A549 (cell line): ENCODE measurements around the gene GMDS. TPM values are rescaled to one million over a fixed set of nuclear protein-coding genes. Genes with fewer than 3 reads are reported as not detected.

Experiments
- ATAC-seq, 2 experiments: fragments of 200-7000 bp in 1 of 2; fragments of >200 bp in 1 of 2; cut with Nextera tagmentation in 1 of 2; cut with Tn5 transposase in 1 of 2; 3 replicates each; pipeline versions ENCODE4 v1.8.0 to v1.9.1; 2018 to 2020; ENCODE audit warnings: mild to moderate bottlenecking in 1 of 2, moderate library complexity in 1 of 2
- CTCF ChIA-PET: fragments of 300-600 bp; sonication (Branson Sonifier 250); formaldehyde crosslinking; extraction: SDS; loops from one replicate; lab custom pipeline; 2021; ENCODE audit warnings: antibody characterized with exemption, inconsistent platforms; lab: Yijun Ruan, JAX
- POLR2A ChIA-PET: fragments of 350-600 bp; formaldehyde crosslinking; extraction: SDS; loops from one replicate; lab custom pipeline; 2021; ENCODE audit warnings: antibody characterized with exemption, inconsistent platforms; lab: Yijun Ruan, JAX
- DNase-seq, 2 experiments: peaks; one replicate each; pipeline versions ENCODE4 v3.0.0 to v3.0.0-alpha.2; 2011 to 2016; ENCODE audit warnings: low read depth in 1 of 2, low spot score in 1 of 2
- FAIRE-seq: peaks from 2 replicates; lab custom pipeline; 2011; peaks lifted over from hg19 to GRCh38; lab: Jason Lieb, UNC
- H3K27ac ChIP-seq, 2 experiments: fragments of >200 bp; sonication (Bioruptor Twin); formaldehyde crosslinking; 3 replicates each; pipeline ENCODE4 v1.5.1; 2016 to 2017
- H3K4me1 ChIP-seq: fragments of >200 bp; sonication (Bioruptor Twin); formaldehyde crosslinking; 3 replicates; pipeline ENCODE4 v1.6.1; 2016
- H3K4me2 ChIP-seq: fragments of >200 bp; sonication (Bioruptor Twin); formaldehyde crosslinking; 3 replicates; pipeline ENCODE4 v1.6.1; 2016
- H3K4me3 ChIP-seq: fragments of >200 bp; sonication (Bioruptor Twin); formaldehyde crosslinking; 3 replicates; pipeline ENCODE4 v1.5.1; 2016
- H3K9me3 ChIP-seq: fragments of >200 bp; sonication (Bioruptor Twin); formaldehyde crosslinking; 3 replicates; pipeline ENCODE4 v1.6.1; 2016
- BHLHE40 ChIP-seq: IDR thresholded peaks from 2 replicates; pipeline ENCODE4 v1.6.1; 2012; ENCODE audit warnings: low read depth, low read length, inconsistent platforms
- CBX2 ChIP-seq: fragments of 200-600 bp; sonication (generic); IDR thresholded peaks from 2 replicates; pipeline ENCODE4 v1.6.1; 2016; ENCODE audit warnings: low read depth, mild to moderate bottlenecking, borderline replicate concordance
- CBX8 ChIP-seq: fragments of 200-600 bp; sonication (generic); IDR thresholded peaks from 2 replicates; pipeline ENCODE4 v1.6.1; 2016
- CHD2 ChIP-seq: fragments of 150-350 bp; IDR thresholded peaks from 2 replicates; pipeline ENCODE4 v1.6.1; 2014; ENCODE audit warnings: low read length; ENCODE audit not compliant: partially characterized antibody
- EHF ChIP-seq: fragments of 250-450 bp; sonication (Bioruptor Pico); IDR thresholded peaks from 2 replicates; pipeline ENCODE4 v1.5.0; 2020; ENCODE audit warnings: mild to moderate bottlenecking
- FOSB ChIP-seq: fragments of 250-450 bp; sonication (Bioruptor Pico); IDR thresholded peaks from 2 replicates; pipeline ENCODE4 v1.5.0; 2020; ENCODE audit warnings: mild to moderate bottlenecking, moderate library complexity
- FOSL2 ChIP-seq, 2 experiments: fragments of 450-650 bp in 1 of 2; fragments of >200 bp in 1 of 2; sonication (Bioruptor Twin) in 1 of 2; formaldehyde crosslinking; IDR thresholded peaks; 2 replicates each; pipeline versions ENCODE4 v1.5.0 to v1.6.1; 2016 to 2020; ENCODE audit warnings: mild to moderate bottlenecking in 1 of 2, moderate library complexity in 1 of 2
- GATA3 ChIP-seq: IDR thresholded peaks from 2 replicates; pipeline ENCODE4 v1.6.1; 2012; ENCODE audit warnings: borderline replicate concordance
- HEYL ChIP-seq: fragments of 250-450 bp; sonication (Bioruptor Pico); IDR thresholded peaks from 2 replicates; pipeline ENCODE4 v1.8.0; 2021; ENCODE audit warnings: mild to moderate bottlenecking, moderate library complexity
- HOXA7 ChIP-seq: fragments of 250-450 bp; sonication (Bioruptor Pico); IDR thresholded peaks from 2 replicates; pipeline ENCODE4 v1.5.0; 2020; ENCODE audit warnings: mild to moderate bottlenecking, moderate library complexity
- HOXB5 ChIP-seq: fragments of 250-450 bp; sonication (Bioruptor Pico); IDR thresholded peaks from 2 replicates; pipeline ENCODE4 v1.5.0; 2020; ENCODE audit warnings: mild to moderate bottlenecking, moderate library complexity
- JUN ChIP-seq, 2 experiments: fragments of >200 bp; sonication (Bioruptor Twin); formaldehyde crosslinking; IDR thresholded peaks; 2 replicates in 1 of 2; 3 replicates in 1 of 2; pipeline ENCODE4 v1.6.1; 2016 to 2017
- KDM5A ChIP-seq: fragments of 200-600 bp; sonication (generic); IDR thresholded peaks from 2 replicates; pipeline ENCODE4 v1.6.1; 2016; ENCODE audit warnings: antibody characterized with exemption, mild to moderate bottlenecking
- NFE2L2 ChIP-seq: fragments of 150-350 bp; conservative IDR thresholded peaks from 2 replicates; pipeline ENCODE4 v1.6.1; 2014; ENCODE audit warnings: low read length
- POLR2AphosphoS2 ChIP-seq: conservative IDR thresholded peaks from 2 replicates; pipeline ENCODE4 v1.6.1; 2012; ENCODE audit warnings: low read length, improper control_type of control experiment, inconsistent platforms
- RAD21 ChIP-seq, 2 experiments: fragments of >200 bp in 1 of 2; sonication (Bioruptor Twin) in 1 of 2; formaldehyde crosslinking in 1 of 2; IDR thresholded peaks in 1 of 2; conservative IDR thresholded peaks in 1 of 2; 2 replicates in 1 of 2; 3 replicates in 1 of 2; pipeline ENCODE4 v1.6.1; 2012 to 2018; ENCODE audit warnings: inconsistent platforms in 1 of 2
- RCOR1 ChIP-seq: fragments of 150-350 bp; IDR thresholded peaks from 2 replicates; pipeline ENCODE4 v1.6.1; 2014; ENCODE audit warnings: antibody characterized with exemption, low read length, low read depth
- SMC3 ChIP-seq: fragments of >200 bp; sonication (Bioruptor Twin); formaldehyde crosslinking; IDR thresholded peaks from 3 replicates; pipeline ENCODE4 v1.6.1; 2018; ENCODE audit warnings: inconsistent platforms
- SREBF2 ChIP-seq: fragments of 450-650 bp; IDR thresholded peaks from 2 replicates; pipeline ENCODE4 v1.6.1; 2014; ENCODE audit warnings: mild to moderate bottlenecking, moderate library complexity
- ZNF302 ChIP-seq: fragments of 250-450 bp; sonication (Bioruptor Pico); IDR thresholded peaks from 2 replicates; pipeline ENCODE4 v1.9.0; 2021; ENCODE audit warnings: inconsistent platforms, mild to moderate bottlenecking, moderate library complexity
- ZSCAN20 ChIP-seq: fragments of 250-450 bp; sonication (Bioruptor Pico); IDR thresholded peaks from 2 replicates; pipeline ENCODE4 v1.8.0; 2022; ENCODE audit warnings: mild to moderate bottlenecking, moderate library complexity
- WGBS: methylation state at CpG from one replicate; pipeline ENCODE4 v1.1.6; 2017; ENCODE audit errors: missing lambda C conversion rate; 5-methylcytosine and 5-hydroxymethylcytosine counted together
- polyA plus RNA-seq, 4 experiments: library from polyadenylated mRNA; depleted of rRNA in 3 of 4; stranded (reverse); fragments of >200 nt; fragmentation: RNase III in 1 of 4; extraction: RNeasy Plus Mini Kit Qiagen cat#74134 plus additional on column Dnase treatment in 1 of 4; gene quantifications; 2 replicates in 3 of 4; 3 replicates in 1 of 4; pipeline ENCODE4 v1.2.3, GENCODE V29; 2011 to 2017
- TF ChIP-seq, protein P1 (sequence below): fragments of >200 bp; sonication (Bioruptor Twin); formaldehyde crosslinking; IDR thresholded peaks from 3 replicates; pipeline ENCODE4 v1.5.1; 2016
- TF ChIP-seq, protein P2 (sequence below): IDR thresholded peaks from 2 replicates; pipeline ENCODE4 v1.6.1; 2012
- TF ChIP-seq, protein P3 (sequence below): fragments of 150-350 bp; IDR thresholded peaks from 2 replicates; pipeline ENCODE4 v1.6.1; 2014; ENCODE audit warnings: low read depth, mild to moderate bottlenecking, low read length
- TF ChIP-seq, protein P4 (sequence below): fragments of >200 bp; sonication (Bioruptor Twin); formaldehyde crosslinking; IDR thresholded peaks from 2 replicates; pipeline ENCODE4 v1.6.1; 2016

GMDS gene
- polyA plus RNA-seq, 2 of the 4 experiments (the other 2 are of a cell fraction): 9.9 to 12.4 TPM

GRCh38 chr6:1988843-1989242 is 256.6 kb downstream of the GMDS start:
- no peaks in the 10 kb centered on the region for H3K4me1 ChIP-seq
- no peak overlapping the region for H3K4me3 ChIP-seq
- no peak overlapping the region for H3K4me2 ChIP-seq
- FAIRE-seq (no peak), ATAC-seq (no peak), DNase-seq (no peak)
- no peak overlapping the region for H3K27ac ChIP-seq
- WGBS: 87% methylated on average over 3 of the region's 3 CpGs
- ChIA-PET CTCF (interaction anchor here (0.6 to 1.4 kb wide), 2 partner anchors 116 to 805 kb away, joined by 3 read pairs; no protein-coding TSS in a partner anchor), POLR2A (no interaction called here)
- no peak for TF ChIP-seq GATA3
- TF ChIP-seq EHF (CRISPR knock-in tag): no peak
- TF ChIP-seq SMC3: no peak
- no peak for TF ChIP-seq HOXA7 (CRISPR knock-in tag)
- no peak for TF ChIP-seq POLR2AphosphoS2
- TF ChIP-seq HEYL: no peak
- no peak for TF ChIP-seq FOSL2 (IDR thresholded peaks at IDR 0.05)
- no peak for TF ChIP-seq FOSL2 (CRISPR knock-in tag; IDR thresholded peaks at IDR 0.05)
- TF ChIP-seq, protein P1, sequence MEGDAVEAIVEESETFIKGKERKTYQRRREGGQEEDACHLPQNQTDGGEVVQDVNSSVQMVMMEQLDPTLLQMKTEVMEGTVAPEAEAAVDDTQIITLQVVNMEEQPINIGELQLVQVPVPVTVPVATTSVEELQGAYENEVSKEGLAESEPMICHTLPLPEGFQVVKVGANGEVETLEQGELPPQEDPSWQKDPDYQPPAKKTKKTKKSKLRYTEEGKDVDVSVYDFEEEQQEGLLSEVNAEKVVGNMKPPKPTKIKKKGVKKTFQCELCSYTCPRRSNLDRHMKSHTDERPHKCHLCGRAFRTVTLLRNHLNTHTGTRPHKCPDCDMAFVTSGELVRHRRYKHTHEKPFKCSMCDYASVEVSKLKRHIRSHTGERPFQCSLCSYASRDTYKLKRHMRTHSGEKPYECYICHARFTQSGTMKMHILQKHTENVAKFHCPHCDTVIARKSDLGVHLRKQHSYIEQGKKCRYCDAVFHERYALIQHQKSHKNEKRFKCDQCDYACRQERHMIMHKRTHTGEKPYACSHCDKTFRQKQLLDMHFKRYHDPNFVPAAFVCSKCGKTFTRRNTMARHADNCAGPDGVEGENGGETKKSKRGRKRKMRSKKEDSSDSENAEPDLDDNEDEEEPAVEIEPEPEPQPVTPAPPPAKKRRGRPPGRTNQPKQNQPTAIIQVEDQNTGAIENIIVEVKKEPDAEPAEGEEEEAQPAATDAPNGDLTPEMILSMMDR: no peak
- TF ChIP-seq CBX2: no peak
- no peaks in the 10 kb centered on the region for H3K9me3 ChIP-seq

GRCh38 chr6:1987640-1988039 is 257.8 kb downstream of the GMDS start:
- POLR2A ChIA-PET: interaction anchor here (0.6 kb wide), 1 partner anchor 1175 kb away, joined by 5 read pairs; no protein-coding TSS in a partner anchor
- DNase-seq: no peak
- TF ChIP-seq JUN (IDR thresholded peaks at IDR 0.05): no peak
- no peak for TF ChIP-seq CHD2
- TF ChIP-seq, protein P2, sequence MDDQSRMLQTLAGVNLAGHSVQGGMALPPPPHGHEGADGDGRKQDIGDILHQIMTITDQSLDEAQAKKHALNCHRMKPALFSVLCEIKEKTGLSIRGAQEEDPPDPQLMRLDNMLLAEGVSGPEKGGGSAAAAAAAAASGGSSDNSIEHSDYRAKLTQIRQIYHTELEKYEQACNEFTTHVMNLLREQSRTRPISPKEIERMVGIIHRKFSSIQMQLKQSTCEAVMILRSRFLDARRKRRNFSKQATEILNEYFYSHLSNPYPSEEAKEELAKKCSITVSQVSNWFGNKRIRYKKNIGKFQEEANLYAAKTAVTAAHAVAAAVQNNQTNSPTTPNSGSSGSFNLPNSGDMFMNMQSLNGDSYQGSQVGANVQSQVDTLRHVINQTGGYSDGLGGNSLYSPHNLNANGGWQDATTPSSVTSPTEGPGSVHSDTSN: no peak
- no peak for TF ChIP-seq ZNF302 (CRISPR knock-in tag)
- no peak for TF ChIP-seq CBX8
- TF ChIP-seq NFE2L2: no peak
- TF ChIP-seq, protein P3, sequence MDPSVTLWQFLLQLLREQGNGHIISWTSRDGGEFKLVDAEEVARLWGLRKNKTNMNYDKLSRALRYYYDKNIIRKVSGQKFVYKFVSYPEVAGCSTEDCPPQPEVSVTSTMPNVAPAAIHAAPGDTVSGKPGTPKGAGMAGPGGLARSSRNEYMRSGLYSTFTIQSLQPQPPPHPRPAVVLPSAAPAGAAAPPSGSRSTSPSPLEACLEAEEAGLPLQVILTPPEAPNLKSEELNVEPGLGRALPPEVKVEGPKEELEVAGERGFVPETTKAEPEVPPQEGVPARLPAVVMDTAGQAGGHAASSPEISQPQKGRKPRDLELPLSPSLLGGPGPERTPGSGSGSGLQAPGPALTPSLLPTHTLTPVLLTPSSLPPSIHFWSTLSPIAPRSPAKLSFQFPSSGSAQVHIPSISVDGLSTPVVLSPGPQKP: no peak
- TF ChIP-seq KDM5A: no peak
- no peak for TF ChIP-seq EHF (CRISPR knock-in tag)
- TF ChIP-seq FOSB (CRISPR knock-in tag): no peak
- no peak for TF ChIP-seq ZSCAN20 (CRISPR knock-in tag)
- TF ChIP-seq RAD21 (conservative IDR thresholded peaks at IDR 0.05 in 1 of 2, IDR thresholded peaks at IDR 0.05 in 1 of 2): no peak
- TF ChIP-seq, protein P4, sequence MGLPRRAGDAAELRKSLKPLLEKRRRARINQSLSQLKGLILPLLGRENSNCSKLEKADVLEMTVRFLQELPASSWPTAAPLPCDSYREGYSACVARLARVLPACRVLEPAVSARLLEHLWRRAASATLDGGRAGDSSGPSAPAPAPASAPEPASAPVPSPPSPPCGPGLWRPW: no peak
- TF ChIP-seq CBX2: no peak
- TF ChIP-seq RCOR1: no peak
- TF ChIP-seq SREBF2: no peak
- no peak for TF ChIP-seq BHLHE40
- no peak for TF ChIP-seq HOXB5
- TF ChIP-seq, all 56 proteins: peak for 0
- WGBS: 24% methylated on average over 2 of the region's 2 CpGs
- H3K4me2 ChIP-seq: no peak overlapping the region
- CTCF ChIA-PET: no interaction called here
- H3K4me3 ChIP-seq: no peak overlapping the region
- no peaks in the 10 kb centered on the region for H3K4me1 ChIP-seq
- no peaks in the 10 kb centered on the region for H3K9me3 ChIP-seq
- ATAC-seq (no peak), FAIRE-seq (no peak)
- H3K27ac ChIP-seq: no peak overlapping the region
